Upper lobe of left lung (tissue), 4 donors: ENCODE results near the gene TMEM121.

Source experiments
- CTCF ChIP-seq, 6 experiments: fragments of 450-650 bp in 4 of 6; fragments of 200-600 bp in 2 of 6; sonication (generic) in 2 of 6; IDR thresholded peaks; one replicate each; pipeline ENCODE4 v1.5.1; 2016 to 2019; ENCODE audit warnings: antibody characterized with exemption in 6 of 6
- EP300 ChIP-seq, 4 donors: sonication (generic); formaldehyde crosslinking; IDR thresholded peaks; one replicate each; pipeline ENCODE4 v1.5.1; 2017; ENCODE audit warnings: antibody characterized with exemption in 4 of 4, control low read depth in 2 of 4
- POLR2A ChIP-seq, 4 donors: fragments of 450-650 bp; IDR thresholded peaks; one replicate each; pipeline ENCODE4 v1.5.1; 2016 to 2017; ENCODE audit warnings: antibody characterized with exemption in 4 of 4, mild to moderate bottlenecking in 2 of 4
- POLR2AphosphoS5 ChIP-seq, 2 donors: sonication (generic); formaldehyde crosslinking; IDR thresholded peaks; one replicate each; pipeline ENCODE4 v1.5.1; 2017; ENCODE audit warnings: antibody characterized with exemption in 2 of 2

- no peak for TF ChIP-seq CTCF (IDR thresholded peaks at IDR 0.05)
- TF ChIP-seq POLR2A (IDR thresholded peaks at IDR 0.05): no peak
- TF ChIP-seq EP300 (IDR thresholded peaks at IDR 0.05): no peak
- no peak for TF ChIP-seq POLR2AphosphoS5 (IDR thresholded peaks at IDR 0.05)
Measured at GRCh38 chr14:105519946-105520698, 6.3 kb upstream of the TMEM121 start.
